Prostate gland (tissue), 2 donors: ENCODE data around the gene CPLX1.

Source experiments
- POLR2A ChIP-seq: fragments of 450-650 bp; IDR thresholded peaks from one replicate; pipeline ENCODE4 v1.6.1; 2016; ENCODE audit warnings: antibody characterized with exemption, mild to moderate bottlenecking
- POLR2AphosphoS5 ChIP-seq: sonication (generic); formaldehyde crosslinking; IDR thresholded peaks from one replicate; pipeline ENCODE4 v1.6.1; 2017; ENCODE audit warnings: antibody characterized with exemption
- TF ChIP-seq, protein P1 (sequence below), 4 experiments: fragments of 200-600 bp in 2 of 4; fragments of 450-650 bp in 2 of 4; sonication (generic) in 2 of 4; IDR thresholded peaks; 1 replicate in 3 of 4; 2 replicates in 1 of 4; pipeline ENCODE4 v1.5.1; 2016 to 2019; ENCODE audit warnings: antibody characterized with exemption in 4 of 4, mild to moderate bottlenecking in 2 of 4, moderate library complexity in 2 of 4

DNA sequence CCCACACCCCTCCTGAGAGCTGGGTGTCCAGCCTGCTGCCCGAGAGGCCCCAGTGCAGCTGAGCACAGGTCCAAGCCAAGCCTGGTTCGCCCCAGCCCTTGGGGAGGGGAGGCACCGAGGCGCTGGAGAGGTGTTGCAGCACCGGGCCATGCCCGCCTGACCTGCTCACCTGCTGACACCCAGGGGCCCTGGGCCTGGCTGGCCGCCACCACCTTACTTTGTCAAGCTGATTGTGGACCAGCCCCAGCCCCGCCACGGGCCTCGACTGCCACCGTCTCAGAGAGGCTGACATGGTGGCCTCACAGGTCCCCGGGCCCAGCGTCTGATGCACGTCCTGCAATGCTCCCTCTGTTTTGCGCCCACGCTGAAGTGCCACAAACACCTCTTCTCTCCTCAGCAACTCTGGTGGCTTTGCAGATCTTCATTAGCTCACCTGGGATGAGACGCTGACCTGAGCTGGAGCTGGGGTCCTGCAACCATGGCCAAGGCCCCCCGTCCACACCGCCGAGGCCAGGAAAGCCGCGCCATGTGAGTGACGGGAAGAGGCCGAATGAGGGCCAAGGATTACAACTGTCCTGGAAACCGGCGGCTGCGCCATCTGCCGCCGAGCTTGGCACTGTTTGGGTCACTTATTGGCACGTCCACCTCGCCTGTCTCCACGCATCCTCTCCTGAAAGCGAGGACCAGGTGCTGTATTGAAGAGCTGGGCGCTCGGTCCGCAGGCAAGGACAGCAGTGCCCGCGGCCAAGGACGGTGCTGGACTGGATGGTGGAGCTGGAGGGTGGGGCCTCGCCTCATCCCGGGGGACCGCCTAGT is 7.6 kb downstream of the CPLX1 start:
- TF ChIP-seq, protein P1, sequence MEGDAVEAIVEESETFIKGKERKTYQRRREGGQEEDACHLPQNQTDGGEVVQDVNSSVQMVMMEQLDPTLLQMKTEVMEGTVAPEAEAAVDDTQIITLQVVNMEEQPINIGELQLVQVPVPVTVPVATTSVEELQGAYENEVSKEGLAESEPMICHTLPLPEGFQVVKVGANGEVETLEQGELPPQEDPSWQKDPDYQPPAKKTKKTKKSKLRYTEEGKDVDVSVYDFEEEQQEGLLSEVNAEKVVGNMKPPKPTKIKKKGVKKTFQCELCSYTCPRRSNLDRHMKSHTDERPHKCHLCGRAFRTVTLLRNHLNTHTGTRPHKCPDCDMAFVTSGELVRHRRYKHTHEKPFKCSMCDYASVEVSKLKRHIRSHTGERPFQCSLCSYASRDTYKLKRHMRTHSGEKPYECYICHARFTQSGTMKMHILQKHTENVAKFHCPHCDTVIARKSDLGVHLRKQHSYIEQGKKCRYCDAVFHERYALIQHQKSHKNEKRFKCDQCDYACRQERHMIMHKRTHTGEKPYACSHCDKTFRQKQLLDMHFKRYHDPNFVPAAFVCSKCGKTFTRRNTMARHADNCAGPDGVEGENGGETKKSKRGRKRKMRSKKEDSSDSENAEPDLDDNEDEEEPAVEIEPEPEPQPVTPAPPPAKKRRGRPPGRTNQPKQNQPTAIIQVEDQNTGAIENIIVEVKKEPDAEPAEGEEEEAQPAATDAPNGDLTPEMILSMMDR (IDR thresholded peaks at IDR 0.05), result no peak
- TF ChIP-seq POLR2A (no peak), POLR2AphosphoS5 (no peak)
